Measurements from ENCODE around the gene GPR107. TPM values are rescaled to one million over a fixed set of nuclear protein-coding genes. Genes with fewer than 3 reads are reported as not detected.

The GPR107 gene
- total RNA-seq, 4 donors from 2014 or later, result 19.9 to 34.7 (median 30.8) TPM

DNA sequence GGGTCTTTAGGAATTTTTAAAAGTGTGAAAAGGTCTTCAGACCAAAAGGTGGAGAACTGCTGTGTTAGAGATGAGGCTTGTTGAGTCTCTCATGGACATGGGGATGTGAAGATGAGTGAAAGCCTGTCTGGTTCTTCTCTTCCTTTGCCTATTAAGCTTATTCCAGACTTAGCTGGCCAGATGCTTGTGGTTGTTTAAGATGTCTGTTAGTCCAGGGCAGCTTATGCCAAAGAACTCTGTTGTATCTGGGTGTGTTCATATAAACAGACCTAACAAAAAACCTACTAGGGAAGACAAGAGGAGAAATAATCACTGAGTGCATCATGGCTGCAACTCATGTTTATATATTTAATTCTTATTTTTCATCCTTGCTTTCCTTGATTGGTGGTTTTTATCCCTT, 61.0 kb downstream of the GPR107 start:
- Histone ChIP-seq H3K9me3 (no peaks in the 10 kb centered on the region), H3K4me3 (no peak overlapping the region), H3K36me3 (peaks cover 6 to 61% (median 38%) of the 10 kb centered on the region in 4 donors), H3K27me3 (no peaks in the 10 kb centered on the region), H3K4me1 (peaks cover 6 to 53% (median 37%) of the 10 kb centered on the region in 4 donors), H3K27ac (replicated peaks in 1 of 4) (peak overlapping the region; percentile 32 to 73 (median 59))
- no peak for TF ChIP-seq POLR2A (IDR thresholded peaks at IDR 0.05; ENCODE audit: low read depth)
- TF ChIP-seq POLR2AphosphoS5 (IDR thresholded peaks at IDR 0.05), result no peak
- TF ChIP-seq EP300 (IDR thresholded peaks at IDR 0.05), result no peak
- DNase-seq (ENCODE audit: extremely low spot score), result no peak
- intact Hi-C loops (cut with DNase I), result no loop called here

DNA sequence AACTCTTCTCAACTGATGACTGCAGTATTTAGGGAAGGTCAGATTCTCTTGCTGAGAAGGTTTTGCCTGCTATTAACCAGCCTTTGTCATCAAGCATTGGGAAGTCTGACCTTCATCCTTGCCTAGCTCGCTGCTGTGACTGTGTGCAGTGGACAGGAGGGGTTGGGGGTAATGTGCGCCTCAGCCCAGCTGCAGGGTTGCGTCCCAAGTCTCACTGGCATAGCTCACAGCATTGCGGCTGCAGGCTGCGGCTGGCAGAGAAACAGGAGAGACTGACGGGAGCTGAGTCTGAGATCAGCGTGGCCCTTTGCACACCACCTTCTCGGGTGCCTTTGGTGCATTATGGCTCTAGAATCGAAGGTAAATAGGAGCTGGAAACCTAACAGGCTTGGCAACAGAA, 62.6 kb downstream of the GPR107 start:
- intact Hi-C loops (cut with DNase I), result no loop called here
- WGBS, result 93% methylated on average over 6 of the region's 9 CpGs
- peak overlapping the region in 2 of 4 donors; percentile 66 to 73 for H3K27ac ChIP-seq (replicated peaks in 1 of 4)

DNA sequence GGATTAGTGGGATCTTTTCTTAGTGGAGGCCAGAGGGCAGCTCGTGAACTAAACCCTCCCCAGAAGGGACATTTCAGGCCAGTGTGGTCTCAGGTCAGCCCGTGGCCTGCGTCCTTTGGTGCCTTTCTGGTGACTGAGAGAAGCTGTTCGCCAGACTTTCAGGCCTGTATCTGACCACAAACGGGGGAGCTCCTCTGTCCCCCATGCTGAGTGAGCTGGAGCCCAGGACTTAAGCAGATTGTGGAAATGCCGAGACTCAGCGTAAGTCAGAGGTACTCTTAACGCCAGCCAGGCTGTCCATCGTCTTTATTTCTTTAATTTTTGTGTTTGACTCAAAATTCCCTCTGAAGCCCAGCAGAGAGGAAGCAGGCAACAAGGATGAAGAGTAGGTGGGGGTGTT, 63.7 kb downstream of the GPR107 start:
- H3K4me1 ChIP-seq, result peaks cover 6 to 48% (median 39%) of the 10 kb centered on the region in 4 donors
- no peaks in the 10 kb centered on the region for H3K9me3 ChIP-seq
- WGBS, result 91% methylated on average over 9 of the region's 9 CpGs
- TF ChIP-seq POLR2AphosphoS5 (IDR thresholded peaks at IDR 0.05) (no peak), EP300 (IDR thresholded peaks at IDR 0.05) (no peak), POLR2A (IDR thresholded peaks at IDR 0.05; ENCODE audit: low read depth) (no peak)
- TF ChIP-seq, protein P1, sequence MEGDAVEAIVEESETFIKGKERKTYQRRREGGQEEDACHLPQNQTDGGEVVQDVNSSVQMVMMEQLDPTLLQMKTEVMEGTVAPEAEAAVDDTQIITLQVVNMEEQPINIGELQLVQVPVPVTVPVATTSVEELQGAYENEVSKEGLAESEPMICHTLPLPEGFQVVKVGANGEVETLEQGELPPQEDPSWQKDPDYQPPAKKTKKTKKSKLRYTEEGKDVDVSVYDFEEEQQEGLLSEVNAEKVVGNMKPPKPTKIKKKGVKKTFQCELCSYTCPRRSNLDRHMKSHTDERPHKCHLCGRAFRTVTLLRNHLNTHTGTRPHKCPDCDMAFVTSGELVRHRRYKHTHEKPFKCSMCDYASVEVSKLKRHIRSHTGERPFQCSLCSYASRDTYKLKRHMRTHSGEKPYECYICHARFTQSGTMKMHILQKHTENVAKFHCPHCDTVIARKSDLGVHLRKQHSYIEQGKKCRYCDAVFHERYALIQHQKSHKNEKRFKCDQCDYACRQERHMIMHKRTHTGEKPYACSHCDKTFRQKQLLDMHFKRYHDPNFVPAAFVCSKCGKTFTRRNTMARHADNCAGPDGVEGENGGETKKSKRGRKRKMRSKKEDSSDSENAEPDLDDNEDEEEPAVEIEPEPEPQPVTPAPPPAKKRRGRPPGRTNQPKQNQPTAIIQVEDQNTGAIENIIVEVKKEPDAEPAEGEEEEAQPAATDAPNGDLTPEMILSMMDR (IDR thresholded peaks at IDR 0.05), result no peak
- H3K27ac ChIP-seq (replicated peaks in 1 of 4), result peak overlapping the region in 3 of 4 donors; percentile 44 to 58 (median 44)
- intact Hi-C loops (cut with DNase I), result no loop called here
- H3K36me3 ChIP-seq, result peaks cover under 1 to 53% (median 30%) of the 10 kb centered on the region in 4 donors
- no peaks in the 10 kb centered on the region for H3K27me3 ChIP-seq
- DNase-seq (ENCODE audit: extremely low spot score), result no peak
- no peak overlapping the region for H3K4me3 ChIP-seq

More for the DNA sequence above, 62.6 kb downstream of the GPR107 start:
- peaks cover 6 to 55% (median 33%) of the 10 kb centered on the region in 4 donors for H3K36me3 ChIP-seq
- no peaks in the 10 kb centered on the region for H3K27me3 ChIP-seq
- H3K4me1 ChIP-seq, result peaks cover 6 to 48% (median 39%) of the 10 kb centered on the region in 4 donors
- TF ChIP-seq EP300 (IDR thresholded peaks at IDR 0.05), result no peak
- TF ChIP-seq, protein P1 (IDR thresholded peaks at IDR 0.05), result no peak
- no peak for TF ChIP-seq POLR2AphosphoS5 (IDR thresholded peaks at IDR 0.05)
- no peak for TF ChIP-seq POLR2A (IDR thresholded peaks at IDR 0.05; ENCODE audit: low read depth)
- H3K9me3 ChIP-seq, result no peaks in the 10 kb centered on the region
- DNase-seq (ENCODE audit: extremely low spot score), result no peak
- no peak overlapping the region for H3K4me3 ChIP-seq

DNA sequence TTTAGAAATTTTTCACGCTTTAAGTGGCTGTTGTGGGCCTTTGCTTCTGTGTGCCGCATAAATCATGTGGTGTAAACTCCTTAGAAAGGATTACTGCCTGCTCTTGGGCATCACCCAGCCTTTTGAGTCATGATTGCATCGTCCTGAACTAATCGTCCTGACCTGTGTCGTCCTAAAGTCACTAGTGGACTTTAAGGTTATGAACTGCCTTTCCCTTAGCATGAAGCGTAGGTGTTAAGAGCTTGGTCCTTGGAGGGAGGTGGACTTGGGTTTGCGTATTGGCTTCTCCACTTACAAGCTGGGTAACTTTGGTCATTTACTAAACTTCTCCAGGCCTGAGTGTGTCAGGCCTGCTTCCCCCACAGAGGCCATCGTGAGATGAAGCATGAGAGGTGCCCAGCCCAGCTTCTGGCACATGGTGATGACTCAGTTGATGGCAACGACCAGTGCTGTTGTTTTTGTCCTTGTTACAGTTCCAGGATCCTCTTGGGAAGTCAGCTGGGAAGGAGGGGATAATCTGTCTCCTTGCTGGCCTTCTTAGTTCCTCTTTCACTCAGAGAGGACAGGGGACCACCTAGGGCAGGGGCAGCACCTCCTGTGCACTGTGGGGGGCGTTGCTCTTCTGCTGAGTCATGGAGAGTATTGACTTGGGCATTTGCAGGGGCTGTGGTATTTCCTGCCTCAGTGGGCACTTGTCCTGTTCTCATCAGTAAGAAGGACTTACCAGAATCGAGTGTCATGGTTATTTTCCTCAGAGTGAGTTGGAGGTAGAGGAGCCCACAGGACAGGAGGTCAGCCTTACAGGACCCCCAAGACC, 64.3 kb downstream of the GPR107 start:
- intact Hi-C loops (cut with DNase I), result no loop called here
- TF ChIP-seq, protein P1 (IDR thresholded peaks at IDR 0.05), result no peak
- TF ChIP-seq EP300 (IDR thresholded peaks at IDR 0.05) (no peak), POLR2AphosphoS5 (IDR thresholded peaks at IDR 0.05) (peak; percentile 8 to 24), POLR2A (IDR thresholded peaks at IDR 0.05; ENCODE audit: low read depth) (no peak)
- Histone ChIP-seq H3K4me1 (peaks cover 6 to 44% (median 39%) of the 10 kb centered on the region in 4 donors), H3K36me3 (peaks cover 7 to 60% (median 33%) of the 10 kb centered on the region in 4 donors), H3K27ac (replicated peaks in 1 of 4) (peak overlapping the region; percentile 44 to 64 (median 51)), H3K27me3 (no peaks in the 10 kb centered on the region), H3K4me3 (no peak overlapping the region), H3K9me3 (no peaks in the 10 kb centered on the region)
- no peak for DNase-seq (ENCODE audit: extremely low spot score)
- 73% methylated on average over 9 of the region's 11 CpGs for WGBS

DNA sequence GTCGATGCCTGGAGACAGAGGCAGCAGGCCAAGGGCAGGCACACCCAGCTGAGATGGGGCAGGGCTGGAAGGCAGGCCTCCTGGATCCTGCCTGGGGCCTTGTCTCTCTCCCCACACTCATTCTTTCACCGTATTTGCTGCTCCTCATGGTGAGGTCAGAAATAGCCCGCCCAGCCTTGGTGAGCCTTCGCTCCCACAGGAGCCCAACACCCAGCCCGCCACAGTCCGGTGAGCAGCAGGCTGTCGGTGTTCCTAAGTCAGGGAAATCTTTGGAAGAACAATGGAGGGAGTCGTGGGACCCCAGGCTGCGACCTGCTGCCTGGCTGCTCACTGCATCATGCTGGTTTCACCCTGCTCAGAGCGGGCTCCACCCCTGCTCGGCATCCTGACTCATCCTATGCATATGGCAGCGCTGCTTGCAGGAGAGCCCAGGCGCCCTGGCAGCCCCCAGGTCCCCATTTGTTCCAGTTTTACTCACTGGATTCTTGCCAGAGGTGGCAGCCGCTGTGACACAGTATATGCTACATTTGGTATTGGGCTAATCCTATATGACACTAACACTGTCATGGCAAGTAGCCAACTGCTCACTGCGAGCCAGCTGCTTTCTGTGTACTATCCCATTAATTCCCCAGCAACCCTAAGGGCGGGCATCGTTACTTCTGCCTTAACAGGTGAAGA, 65.3 kb downstream of the GPR107 start:
- H3K27ac ChIP-seq (replicated peaks in 1 of 4), result peak overlapping the region; percentile 44 to 64 (median 51)

More for the DNA sequence above, 65.3 kb downstream of the GPR107 start:
- H3K36me3 ChIP-seq, result peaks cover 12 to 69% (median 41%) of the 10 kb centered on the region in 4 donors
- H3K27me3 ChIP-seq, result no peaks in the 10 kb centered on the region
- H3K4me1 ChIP-seq, result peaks cover 6 to 44% (median 38%) of the 10 kb centered on the region in 4 donors
- intact Hi-C loops (cut with DNase I), result no loop called here
- TF ChIP-seq POLR2AphosphoS5 (IDR thresholded peaks at IDR 0.05) (peak in 1 of 2 donors; percentile 11), POLR2A (IDR thresholded peaks at IDR 0.05; ENCODE audit: low read depth) (no peak)
- TF ChIP-seq, protein P1 (IDR thresholded peaks at IDR 0.05), result no peak
- H3K4me3 ChIP-seq, result no peak overlapping the region
- DNase-seq (ENCODE audit: extremely low spot score), result no peak
- H3K9me3 ChIP-seq, result no peaks in the 10 kb centered on the region
- 79% methylated on average over 15 of the region's 17 CpGs for WGBS

All from esophagus muscularis mucosa (tissue), 4 donors.